ENCODE results near the gene SRM.
"Not testable (repeated sequence)": the region's sequence is repeated elsewhere in the genome, so short reads cannot be mapped to it uniquely, and the experiment has no call there.

The SRM gene

GRCh38 chr1:11045428-11046269 lies 14.2 kb downstream of the SRM start:
- no peak for DNase-seq (ENCODE audit: low read depth in 1 of 2, low spot score in 1 of 2)

GRCh38 chr1:11044849-11045427 lies 14.9 kb downstream of the SRM start:
- no peak for DNase-seq (ENCODE audit: low read depth in 1 of 2, low spot score in 1 of 2)

- no peak for DNase-seq (ENCODE audit: low read depth in 1 of 2, low spot score in 1 of 2)
These were observed 15.6 kb downstream of the SRM start for GRCh38 chr1:11044086-11044848.

- no peak for DNase-seq (ENCODE audit: low read depth in 1 of 2, low spot score in 1 of 2)
These were observed 16.6 kb downstream of the SRM start for GRCh38 chr1:11042995-11043874.

- no peak for DNase-seq (ENCODE audit: low read depth in 1 of 2, low spot score in 1 of 2)
These were observed 17.8 kb downstream of the SRM start for GRCh38 chr1:11042065-11042464.

GRCh38 chr1:11041048-11041447 lies 18.8 kb downstream of the SRM start:
- DNase-seq (ENCODE audit: low read depth in 1 of 2, low spot score in 1 of 2), result no peak

- not testable (repeated sequence) for DNase-seq (ENCODE audit: low read depth in 1 of 2, low spot score in 1 of 2)
These were observed 19.8 kb downstream of the SRM start for GRCh38 chr1:11040105-11040429.

GRCh38 chr1:11039351-11040104 lies 20.3 kb downstream of the SRM start:
- no peak for DNase-seq (ENCODE audit: low read depth in 1 of 2, low spot score in 1 of 2)

- DNase-seq (ENCODE audit: low read depth in 1 of 2, low spot score in 1 of 2), result peak; percentile 74 to 85
These were observed 22.1 kb downstream of the SRM start for GRCh38 chr1:11037740-11038182.

- DNase-seq (ENCODE audit: low read depth in 1 of 2, low spot score in 1 of 2), result not testable (repeated sequence)
These were observed 22.6 kb downstream of the SRM start for GRCh38 chr1:11037019-11037739.

GRCh38 chr1:11031624-11032262 lies 28.1 kb downstream of the SRM start:
- no peak for DNase-seq (ENCODE audit: low read depth in 1 of 2, low spot score in 1 of 2)

GRCh38 chr1:11030865-11031264 lies 29.0 kb downstream of the SRM start:
- no peak for DNase-seq (ENCODE audit: low read depth in 1 of 2, low spot score in 1 of 2)

- DNase-seq (ENCODE audit: low read depth in 1 of 2, low spot score in 1 of 2), result no peak
These were observed 31.8 kb downstream of the SRM start for GRCh38 chr1:11028018-11028417.

GRCh38 chr1:11027316-11027715 lies 32.5 kb downstream of the SRM start:
- no peak for DNase-seq (ENCODE audit: low read depth in 1 of 2, low spot score in 1 of 2)

GRCh38 chr1:11026903-11027302 lies 32.9 kb downstream of the SRM start:
- DNase-seq (ENCODE audit: low read depth in 1 of 2, low spot score in 1 of 2), result no peak

GRCh38 chr1:11026052-11026451 lies 33.8 kb downstream of the SRM start:
- DNase-seq (ENCODE audit: low read depth in 1 of 2, low spot score in 1 of 2), result no peak

GRCh38 chr1:11025618-11026017 lies 34.2 kb downstream of the SRM start:
- no peak for DNase-seq (ENCODE audit: low read depth in 1 of 2, low spot score in 1 of 2)

- no peak for DNase-seq (ENCODE audit: low read depth in 1 of 2, low spot score in 1 of 2)
These were observed 35.0 kb downstream of the SRM start for GRCh38 chr1:11024874-11025203.

GRCh38 chr1:11024154-11024873 lies 35.5 kb downstream of the SRM start:
- DNase-seq (ENCODE audit: low read depth in 1 of 2, low spot score in 1 of 2), result no peak

Data from activated T-helper 1 cell treated with anti-CD3 and anti-CD28 coated beads, Interleukin-2, amount 50 U/mL, for 16 hours (primary cell).